H1 (cell line): Measurements from ENCODE around the gene ZNF423. TPM values are rescaled to one million over a fixed set of nuclear protein-coding genes. Genes with fewer than 3 reads are reported as not detected.

Experiments
- CTCF ChIA-PET: fragments of 300-600 bp; sonication (Branson Sonifier 250); formaldehyde crosslinking; loops from one replicate; lab custom pipeline; 2021; ENCODE audit not compliant: partially characterized antibody; lab: Charles Lee
- POLR2A ChIA-PET: fragments of 300-600 bp; sonication (Branson Sonifier 250); formaldehyde crosslinking; loops from one replicate; lab custom pipeline; 2021; ENCODE audit warnings: inconsistent platforms; ENCODE audit not compliant: partially characterized antibody; lab: Charles Lee
- DNase-seq, 2 experiments: peaks; one replicate each; pipeline versions ENCODE4 v3.0.0 to v3.0.0-alpha.2; 2010 to 2022; ENCODE audit warnings: low spot score in 2 of 2, low read depth in 1 of 2, mixed read lengths in 1 of 2
- FAIRE-seq: peaks from 2 replicates; lab custom pipeline; 2011; peaks lifted over from hg19 to GRCh38; lab: Jason Lieb, UNC
- H2AFZ ChIP-seq: 2 replicates; pipeline ENCODE4 v1.8.1; 2012; ENCODE audit warnings: low read length, inconsistent platforms
- H2AK5ac ChIP-seq: 2 replicates; pipeline ENCODE4 v1.6.1; 2013; ENCODE audit warnings: low read depth, low read length
- H2BK120ac ChIP-seq: replicated peaks from 2 replicates; pipeline ENCODE3; 2013; ENCODE audit warnings: low read depth, low read length, inconsistent platforms
- H2BK12ac ChIP-seq: 2 replicates; pipeline ENCODE4 v1.6.1; 2013; ENCODE audit warnings: low read depth, low read length
- H2BK15ac ChIP-seq: 2 replicates; pipeline ENCODE4 v1.6.1; 2013; ENCODE audit warnings: low read length
- H2BK20ac ChIP-seq: 2 replicates; pipeline ENCODE4 v1.6.1; 2013; ENCODE audit warnings: low read length
- H2BK5ac ChIP-seq: 2 replicates; pipeline ENCODE4 v1.6.1; 2013; ENCODE audit warnings: low read depth, low read length
- H3K14ac ChIP-seq: 2 replicates; pipeline ENCODE4 v1.6.1; 2013; ENCODE audit warnings: inconsistent platforms; ENCODE audit not compliant: insufficient read length
- H3K18ac ChIP-seq: 2 replicates; pipeline ENCODE4 v1.6.1; 2013; ENCODE audit warnings: low read length; ENCODE audit errors: extremely low read depth
- H3K23ac ChIP-seq: 2 replicates; pipeline ENCODE4 v1.6.1; 2013; ENCODE audit warnings: inconsistent platforms; ENCODE audit not compliant: insufficient read length
- H3K23me2 ChIP-seq: 2 replicates; pipeline ENCODE4 v1.6.1; 2013; ENCODE audit warnings: low read depth, low read length
- H3K27ac ChIP-seq: 2 replicates; pipeline ENCODE4 v1.6.1; 2011; ENCODE audit warnings: low read depth, low read length, inconsistent platforms
- H3K27me3 ChIP-seq, 4 experiments: replicated peaks in 1 of 4; 1 replicate in 1 of 4; 2 replicates in 3 of 4; pipeline versions ENCODE4 v1.6.1 to v1.8.1; 2011 to 2013; ENCODE audit warnings: low read length in 3 of 4, mild to moderate bottlenecking in 3 of 4, inconsistent platforms in 2 of 4, mixed read lengths in 2 of 4, moderate library complexity in 1 of 4; ENCODE audit not compliant: control insufficient read depth in 3 of 4, insufficient read depth in 3 of 4; ENCODE audit errors: extremely low read depth in 1 of 4
- H3K36me3 ChIP-seq, 4 experiments: 2 replicates each; pipeline versions ENCODE4 v1.6.1 to v1.8.1; 2011 to 2013; ENCODE audit warnings: mild to moderate bottlenecking in 4 of 4, low read length in 3 of 4, moderate library complexity in 2 of 4, control low read depth in 1 of 4, inconsistent platforms in 1 of 4; ENCODE audit not compliant: insufficient read depth in 4 of 4, control insufficient read depth in 2 of 4
- H3K4ac ChIP-seq: replicated peaks from 2 replicates; pipeline ENCODE3; 2013; ENCODE audit warnings: low read length, low read depth, mixed read lengths, inconsistent platforms; ENCODE audit not compliant: insufficient read length
- H3K4me1 ChIP-seq, 4 experiments: replicated peaks in 1 of 4; 1 replicate in 1 of 4; 2 replicates in 3 of 4; pipeline versions ENCODE4 v1.6.1 to v1.8.1; 2011 to 2013; ENCODE audit warnings: low read length in 3 of 4, inconsistent platforms in 2 of 4, mixed read lengths in 1 of 4; ENCODE audit not compliant: insufficient read depth in 4 of 4, control insufficient read depth in 3 of 4
- H3K4me2 ChIP-seq, 2 experiments: 2 replicates each; pipeline versions ENCODE4 v1.6.1 to v1.8.1; 2011 to 2013; ENCODE audit warnings: low read depth in 2 of 2, low read length in 2 of 2, control low read depth in 1 of 2, inconsistent platforms in 1 of 2, mild to moderate bottlenecking in 1 of 2; ENCODE audit not compliant: insufficient read depth in 1 of 2
- H3K4me3 ChIP-seq, 4 experiments: fragments of 200-600, 300-600 bp in 1 of 4; sonication (generic), shearing (Covaris generic), sonication (Bioruptor Twin) in 1 of 4; 2 replicates each; pipeline versions ENCODE4 v1.5.1 to v1.8.1; 2011 to 2016; ENCODE audit warnings: low read length in 4 of 4, low read depth in 3 of 4, control low read depth in 2 of 4, inconsistent platforms in 2 of 4, mild to moderate bottlenecking in 2 of 4, mixed read lengths in 1 of 4, moderate library complexity in 1 of 4; ENCODE audit not compliant: insufficient read depth in 2 of 4; ENCODE audit errors: extremely low read depth in 1 of 4
- H3K56ac ChIP-seq: replicated peaks from 2 replicates; pipeline ENCODE3; 2013; ENCODE audit warnings: low read depth, mild to moderate bottlenecking, mixed read lengths, low read length, inconsistent platforms; ENCODE audit not compliant: insufficient read length
- H3K79me1 ChIP-seq: 2 replicates; pipeline ENCODE4 v1.6.1; 2013; ENCODE audit warnings: low read depth, low read length, control low read depth
- H3K79me2 ChIP-seq, 2 experiments: 2 replicates each; pipeline versions ENCODE4 v1.6.1 to v1.8.1; 2012 to 2013; ENCODE audit warnings: low read length in 2 of 2, mild to moderate bottlenecking in 2 of 2, inconsistent platforms in 1 of 2; ENCODE audit not compliant: insufficient read depth in 2 of 2, control insufficient read depth in 1 of 2
- H3K9ac ChIP-seq, 4 experiments: replicated peaks in 1 of 4; 1 replicate in 1 of 4; 2 replicates in 3 of 4; pipeline versions ENCODE4 v1.6.1 to v1.8.1; 2011 to 2013; ENCODE audit warnings: low read depth in 3 of 4, low read length in 3 of 4, control low read depth in 2 of 4, mild to moderate bottlenecking in 2 of 4, moderate library complexity in 2 of 4, inconsistent platforms in 1 of 4; ENCODE audit errors: extremely low read depth in 1 of 4
- H3K9me3 ChIP-seq, 2 experiments: 2 replicates each; pipeline versions ENCODE4 v1.6.1 to v1.8.1; 2012 to 2013; ENCODE audit warnings: mild to moderate bottlenecking in 2 of 2, moderate library complexity in 2 of 2, control low read depth in 1 of 2, inconsistent platforms in 1 of 2, low read depth in 1 of 2, low read length in 1 of 2, mixed read lengths in 1 of 2; ENCODE audit not compliant: insufficient read depth in 2 of 2
- H4K20me1 ChIP-seq, 2 experiments: replicated peaks in 1 of 2; 2 replicates each; pipeline versions ENCODE3 to v1.8.1; 2011 to 2013; ENCODE audit warnings: inconsistent platforms in 2 of 2, low read length in 2 of 2, mild to moderate bottlenecking in 1 of 2; ENCODE audit not compliant: insufficient read depth in 2 of 2, control insufficient read depth in 1 of 2
- H4K5ac ChIP-seq: 2 replicates; pipeline ENCODE4 v1.6.1; 2013; ENCODE audit warnings: low read length, low read depth, mixed read lengths, inconsistent platforms; ENCODE audit not compliant: insufficient read length
- H4K8ac ChIP-seq: 2 replicates; pipeline ENCODE4 v1.8.0; 2013; ENCODE audit warnings: mild to moderate bottlenecking, moderate library complexity, low read length, inconsistent platforms; ENCODE audit not compliant: insufficient read depth; ENCODE audit errors: extremely low read depth
- H4K91ac ChIP-seq: replicated peaks from 2 replicates; pipeline ENCODE3; 2013; ENCODE audit warnings: low read length, mixed read lengths, inconsistent platforms; ENCODE audit not compliant: insufficient read length
- WGBS, 2 experiments: shearing (Covaris generic) in 1 of 2; methylation state at CpG; one replicate each; pipeline versions ENCODE4 v1.1.6 to v1.1.7; 2013 to 2015; ENCODE audit warnings: low lambda C conversion rate in 2 of 2, mixed read lengths in 2 of 2, inconsistent platforms in 1 of 2, low coverage in 1 of 2, missing lambda C conversion rate in 1 of 2; ENCODE audit not compliant: insufficient replicate concordance in 2 of 2, insufficient coverage in 1 of 2, insufficient read length in 1 of 2; ENCODE audit errors: extremely low coverage in 1 of 2, missing lambda C conversion rate in 1 of 2; 5-methylcytosine and 5-hydroxymethylcytosine counted together
- polyA plus RNA-seq, 7 experiments: library from polyadenylated mRNA; depleted of rRNA in 3 of 7; stranded (reverse) in 5 of 7; unstranded in 2 of 7; fragments of >200 nt in 5 of 7; fragments of 200-250 nt in 2 of 7; gene quantifications; 1 replicate in 5 of 7; 2 replicates in 1 of 7; 4 replicates in 1 of 7; pipeline versions ENCODE4 v1.2.1 to v1.2.3, GENCODE V29; 2011 to 2013; ENCODE audit warnings: missing spikeins in 2 of 7, mixed read lengths in 2 of 7
- total RNA-seq: library from RNA; stranded (reverse); fragmentation: NEBNext Ultra II Directional; extraction: Animal tissue kit (Norgen Biotek cat#: 25700); gene quantifications from 2 replicates; pipeline ENCODE4 v1.2.1, GENCODE V29; 2021

The ZNF423 gene
- total and polyA plus RNA-seq, 2 of the 8 experiments (the other 6 are each of a cell fraction or from before 2014, with no cell fraction given), result 38.2 to 52.3 TPM

GRCh38 chr16:49533422-49533821 is 322.5 kb downstream of the ZNF423 start:
- no peak overlapping the region for H4K8ac ChIP-seq
- ChIA-PET CTCF (interaction anchor here (0.7 to 2.5 kb wide), 4 partner anchors 23 to 358 kb away, joined by 3 to 9 read pairs (median 4); no protein-coding TSS in a partner anchor), POLR2A (no interaction called here)
- H3K18ac ChIP-seq, result no peak overlapping the region
- no peak overlapping the region for H2BK20ac ChIP-seq
- H4K5ac ChIP-seq, result no peak overlapping the region
- no peak overlapping the region for H3K14ac ChIP-seq
- peaks cover 3% of the 10 kb centered on the region in 2 experiments for H4K20me1 ChIP-seq
- no peak overlapping the region for H3K4ac ChIP-seq
- no peak for FAIRE-seq
- no peak for DNase-seq
- H3K56ac ChIP-seq, result no peak overlapping the region
- 0 out of 2 replicates have a peak, but pooled peaks cover 2% of the 10 kb centered on the region for H3K23me2 ChIP-seq
- H2BK120ac ChIP-seq, result no peak overlapping the region
- no peak overlapping the region for H2BK12ac ChIP-seq
- H2BK15ac ChIP-seq, result no peak overlapping the region
- H3K4me2 ChIP-seq, result no peak overlapping the region
- H3K79me1 ChIP-seq, result 0 out of 2 replicates have a peak, but pooled peaks cover 3% of the 10 kb centered on the region
- peaks cover 4 to 29% (median 19%) of the 10 kb centered on the region in 4 experiments for H3K4me1 ChIP-seq
- H3K79me2 ChIP-seq, result peaks cover 0 to 3% of the 10 kb centered on the region in 2 experiments; a peak in 1 of 4 replicates
- 93% methylated on average over 7 of the region's 7 CpGs; no CpG with 5 or more reads in 1 of the 2 experiments for WGBS, 2 experiments
- H3K23ac ChIP-seq, result no peak overlapping the region
- no peaks in the 10 kb centered on the region for H3K36me3 ChIP-seq
- no peak overlapping the region for H3K9ac ChIP-seq
- no peak overlapping the region for H3K4me3 ChIP-seq
- H3K27me3 ChIP-seq, result no peaks in the 10 kb centered on the region
- H3K27ac ChIP-seq, result no peak overlapping the region
- no peaks in the 10 kb centered on the region for H3K9me3 ChIP-seq
- no peak overlapping the region for H4K91ac ChIP-seq
- H2BK5ac ChIP-seq, result no peak overlapping the region
- no peak overlapping the region for H2AFZ ChIP-seq
- no peak overlapping the region for H2AK5ac ChIP-seq
